ENCODE data around the gene LIMS2.

Gene LIMS2

DNA sequence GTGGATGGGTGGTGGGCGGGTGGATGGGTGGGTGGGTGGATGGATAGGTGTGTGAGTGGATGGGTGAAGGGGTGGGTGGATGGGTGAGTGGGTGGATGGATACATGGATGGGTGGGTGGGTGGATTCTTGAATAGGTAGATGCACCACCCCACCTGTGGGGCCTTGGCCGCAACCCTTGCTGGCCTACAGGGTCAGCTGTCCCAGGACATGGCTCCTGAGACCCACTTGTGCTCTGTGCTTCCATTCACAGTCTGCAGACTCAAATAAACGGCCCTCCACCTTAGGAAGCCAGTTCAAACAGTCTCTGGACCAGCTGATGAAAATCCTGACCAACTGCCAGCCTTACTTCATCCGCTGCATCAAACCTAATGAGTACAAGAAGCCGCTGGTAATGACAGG is 85.5 kb downstream of the LIMS2 start:
- no peak overlapping the region for H3K4me3 ChIP-seq (ENCODE audit: low read length)
- no peak overlapping the region for H3K27ac ChIP-seq (ENCODE audit: low read length)
- no peaks in the 10 kb centered on the region for H3K27me3 ChIP-seq (ENCODE audit: control insufficient read depth, insufficient read depth, low read length)
- peaks cover 4% of the 10 kb centered on the region for H3K4me1 ChIP-seq (ENCODE audit: control insufficient read depth, low read depth, low read length)
- no peaks in the 10 kb centered on the region for H3K36me3 ChIP-seq (ENCODE audit: control insufficient read depth, low read depth, low read length)
- no peaks in the 10 kb centered on the region for H3K9me3 ChIP-seq (ENCODE audit: control insufficient read depth, low read depth, low read length)
- no peak overlapping the region for H3K9ac ChIP-seq (ENCODE audit: low read length)

DNA sequence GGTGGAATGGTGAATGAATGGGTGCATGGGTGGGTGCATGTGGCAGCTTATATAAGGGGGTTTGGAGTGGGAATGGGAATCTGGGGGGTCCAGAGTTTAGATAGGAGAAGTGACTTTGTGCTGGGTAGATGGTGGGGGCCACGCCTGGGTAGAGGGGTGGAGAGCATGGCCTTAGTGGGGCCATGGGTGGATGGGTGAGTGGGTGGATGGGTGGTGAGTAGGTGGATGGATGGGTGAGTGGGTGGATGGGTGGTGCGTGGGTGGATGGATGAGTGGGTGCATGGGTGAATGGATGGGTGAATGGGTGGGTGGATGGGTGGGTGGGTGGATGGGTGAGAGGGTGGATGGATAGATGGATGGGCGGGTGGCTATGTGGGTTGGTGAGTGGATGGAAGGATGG is 86.0 kb downstream of the LIMS2 start:
- Histone ChIP-seq H3K36me3 (ENCODE audit: control insufficient read depth, low read depth, low read length) (no peaks in the 10 kb centered on the region), H3K4me3 (ENCODE audit: low read length) (no peak overlapping the region), H3K4me1 (ENCODE audit: control insufficient read depth, low read depth, low read length) (peaks cover 4% of the 10 kb centered on the region)

More for the DNA sequence above, 86.0 kb downstream of the LIMS2 start:
- Histone ChIP-seq H3K9me3 (ENCODE audit: control insufficient read depth, low read depth, low read length) (no peaks in the 10 kb centered on the region), H3K9ac (ENCODE audit: low read length) (no peak overlapping the region), H3K27ac (ENCODE audit: low read length) (no peak overlapping the region), H3K27me3 (ENCODE audit: control insufficient read depth, insufficient read depth, low read length) (no peaks in the 10 kb centered on the region)
